ENCODE results near the gene BCAS3.

Gene BCAS3

GRCh38 chr17:60685437-60685836 is 7.8 kb downstream of the BCAS3 start:
- no peak overlapping the region for H3K4me3 ChIP-seq (ENCODE audit: low read depth, low read length)
- DNase-seq (ENCODE audit: low read depth), result no peak
- no peak for TF ChIP-seq CTCF (IDR thresholded peaks at IDR 0.05; ENCODE audit: insufficient read depth, low read depth, low read length, missing control alignments)

DNA sequence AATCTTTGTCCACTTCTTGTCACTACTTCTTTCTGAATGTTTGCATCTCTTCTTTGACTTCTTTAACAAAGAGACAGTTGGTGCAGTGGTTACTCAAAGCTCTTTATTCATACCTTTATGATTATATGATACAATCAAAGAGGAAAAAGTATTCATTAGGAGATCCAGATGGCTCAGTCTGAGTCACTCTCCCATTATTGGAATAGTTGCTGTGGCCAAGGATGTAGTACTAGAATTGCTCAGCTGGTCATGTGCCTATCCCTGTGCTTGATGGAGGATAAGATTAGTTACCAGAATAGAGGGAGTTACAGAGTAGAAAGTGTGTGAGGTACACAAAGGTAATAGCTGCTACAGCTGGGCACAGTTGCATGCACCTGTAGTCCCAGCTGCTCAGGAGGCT is 18.3 kb downstream of the BCAS3 start:
- TF ChIP-seq CTCF (IDR thresholded peaks at IDR 0.05; ENCODE audit: insufficient read depth, low read depth, low read length, missing control alignments), result no peak
- no peak for DNase-seq (ENCODE audit: low read depth)
- no peak overlapping the region for H3K4me3 ChIP-seq (ENCODE audit: low read depth, low read length)

DNA sequence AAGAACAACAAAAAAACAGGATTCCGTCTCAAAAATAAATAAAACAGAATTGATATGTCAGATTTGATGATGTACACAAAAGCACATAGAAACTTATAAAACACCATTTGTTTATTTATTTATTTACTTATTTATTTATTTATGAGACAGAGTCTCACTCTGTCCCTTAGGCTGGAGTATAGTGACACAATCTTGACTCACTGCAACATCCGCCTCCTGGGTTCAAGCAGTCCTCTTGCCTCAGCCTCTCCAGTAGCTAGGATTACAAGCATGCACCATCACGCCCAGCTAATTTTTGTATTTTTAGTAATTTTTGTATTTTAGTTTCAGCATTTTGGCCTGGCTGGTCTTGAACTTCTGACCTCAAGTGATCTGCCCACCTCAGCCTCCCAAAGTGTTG is 21.4 kb downstream of the BCAS3 start:
- DNase-seq (ENCODE audit: low read depth), result no peak
- no peak for TF ChIP-seq CTCF (IDR thresholded peaks at IDR 0.05; ENCODE audit: insufficient read depth, low read depth, low read length, missing control alignments)
- no peak overlapping the region for H3K4me3 ChIP-seq (ENCODE audit: low read depth, low read length)

GRCh38 chr17:60704170-60704569 is 26.5 kb downstream of the BCAS3 start:
- no peak for DNase-seq (ENCODE audit: low read depth)
- TF ChIP-seq CTCF (IDR thresholded peaks at IDR 0.05; ENCODE audit: insufficient read depth, low read depth, low read length, missing control alignments), result no peak
- H3K4me3 ChIP-seq (ENCODE audit: low read depth, low read length), result no peak overlapping the region

- H3K4me3 ChIP-seq (ENCODE audit: low read depth, low read length), result no peak overlapping the region
- no peak for TF ChIP-seq CTCF (IDR thresholded peaks at IDR 0.05; ENCODE audit: insufficient read depth, low read depth, low read length, missing control alignments)
- no peak for DNase-seq (ENCODE audit: low read depth)
These were observed 35.0 kb downstream of the BCAS3 start for GRCh38 chr17:60712675-60713074.

DNA sequence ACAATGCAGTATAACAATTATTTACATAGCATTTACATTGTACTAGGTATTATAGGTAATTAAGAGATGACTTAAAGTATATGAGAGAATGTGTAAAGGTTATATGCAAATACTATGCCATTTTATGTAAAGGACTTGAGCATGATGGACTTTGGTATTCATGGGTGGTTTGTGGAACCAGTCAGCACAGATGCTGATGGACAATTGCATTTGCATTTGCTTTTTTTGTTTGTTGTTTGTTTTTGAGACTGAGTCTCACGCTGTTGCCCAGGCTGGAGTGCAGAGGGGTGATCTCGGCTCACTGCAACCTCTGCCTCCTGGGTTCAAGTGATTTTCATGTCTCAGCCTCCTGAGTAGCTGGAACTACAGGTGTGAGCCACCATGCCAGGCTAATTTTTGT is 36.0 kb downstream of the BCAS3 start:
- H3K4me3 ChIP-seq (ENCODE audit: low read depth, low read length), result no peak overlapping the region
- no peak for TF ChIP-seq CTCF (IDR thresholded peaks at IDR 0.05; ENCODE audit: insufficient read depth, low read depth, low read length, missing control alignments)
- no peak for DNase-seq (ENCODE audit: low read depth)

DNA sequence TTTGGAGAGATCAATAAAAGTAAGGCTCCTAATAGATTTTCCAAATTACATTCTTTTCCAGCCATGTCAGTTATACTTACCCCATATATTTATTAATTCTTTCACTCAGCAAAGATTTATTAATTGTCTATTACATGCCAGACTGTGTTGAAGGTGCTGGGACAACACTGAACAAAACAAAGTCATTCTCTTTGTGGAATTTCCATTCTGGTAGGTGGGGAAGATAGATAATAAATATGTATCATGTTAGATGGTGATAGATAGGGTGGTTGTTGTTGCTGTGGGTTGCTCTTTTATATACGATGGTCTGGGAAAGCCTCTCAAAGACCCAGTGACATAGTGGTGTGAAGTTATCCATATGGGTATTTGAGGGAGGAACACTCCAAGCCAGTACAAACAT is 39.1 kb downstream of the BCAS3 start:
- no peak for DNase-seq (ENCODE audit: low read depth)

More for the DNA sequence above, 39.1 kb downstream of the BCAS3 start:
- H3K4me3 ChIP-seq (ENCODE audit: low read depth, low read length), result no peak overlapping the region
- no peak for TF ChIP-seq CTCF (IDR thresholded peaks at IDR 0.05; ENCODE audit: insufficient read depth, low read depth, low read length, missing control alignments)

Data from GM12865 (cell line).